ENCODE data around the gene WWOX. TPM values are rescaled to one million over a fixed set of nuclear protein-coding genes. Genes with fewer than 3 reads are reported as not detected.

The WWOX gene
- total and polyA plus RNA-seq, 2 of the 8 experiments (the other 6 are each of a cell fraction or from before 2014, with no cell fraction given), result 5.4 to 16.7 TPM

GRCh38 chr16:79074541-79074940 is 975.1 kb downstream of the WWOX start:
- H4K20me1 ChIP-seq (replicated peaks in 1 of 2; ENCODE audit: control insufficient read depth in 1 of 2, insufficient read depth in 2 of 2, low read length in 2 of 2), result no peaks in the 10 kb centered on the region
- H2BK20ac ChIP-seq (ENCODE audit: low read length), result no peak overlapping the region
- H3K4me1 ChIP-seq (replicated peaks in 1 of 4; ENCODE audit: control insufficient read depth in 3 of 4, insufficient read depth in 4 of 4, low read length in 3 of 4), result peaks cover 0 to 4% (median 3%) of the 10 kb centered on the region in 4 experiments; a peak in 5 of 7 replicates
- DNase-seq (ENCODE audit: low read depth in 1 of 2, low spot score in 2 of 2) (no peak), FAIRE-seq (no peak)
- ChIA-PET CTCF (ENCODE audit: partially characterized antibody) (interaction anchor here (1.0 to 1.6 kb wide), 5 partner anchors 13 to 62 kb away, joined by 3 to 4 read pairs (median 3); no protein-coding TSS in a partner anchor), POLR2A (ENCODE audit: partially characterized antibody) (interaction anchor here (0.6 to 0.9 kb wide), 2 partner anchors 10 to 114 kb away, joined by 4 read pairs; no protein-coding TSS in a partner anchor)
- H3K79me2 ChIP-seq (ENCODE audit: control insufficient read depth in 1 of 2, insufficient read depth in 2 of 2, low read length in 2 of 2), result no peaks in the 10 kb centered on the region
- no peak overlapping the region for H3K56ac ChIP-seq (replicated peaks; ENCODE audit: insufficient read length, low read depth, low read length)
- H3K4me3 ChIP-seq (ENCODE audit: extremely low read depth in 1 of 4, insufficient read depth in 2 of 4, low read depth in 3 of 4, low read length in 4 of 4), result no peak overlapping the region
- no peaks in the 10 kb centered on the region for H3K23me2 ChIP-seq (ENCODE audit: low read depth, low read length)
- H2BK12ac ChIP-seq (ENCODE audit: low read depth, low read length), result no peak overlapping the region
- no peak overlapping the region for H3K18ac ChIP-seq (ENCODE audit: extremely low read depth, low read length)
- H3K9ac ChIP-seq (replicated peaks in 1 of 4; ENCODE audit: extremely low read depth in 1 of 4, low read depth in 3 of 4, low read length in 3 of 4), result no peak overlapping the region
- no peak overlapping the region for H4K5ac ChIP-seq (ENCODE audit: insufficient read length, low read depth, low read length)
- WGBS, 2 experiments (ENCODE audit: extremely low coverage in 1 of 2, insufficient coverage in 1 of 2, insufficient read length in 1 of 2, insufficient replicate concordance in 2 of 2, low coverage in 1 of 2, low lambda C conversion rate in 2 of 2, missing lambda C conversion rate in 1 of 2), result 6% methylated on average over 1 of the region's 1 CpG; no CpG with 5 or more reads in 1 of the 2 experiments
- no peaks in the 10 kb centered on the region for H3K79me1 ChIP-seq (ENCODE audit: low read depth, low read length)
- no peak overlapping the region for H3K4ac ChIP-seq (replicated peaks; ENCODE audit: insufficient read length, low read depth, low read length)
- H3K27me3 ChIP-seq (replicated peaks in 1 of 4; ENCODE audit: control insufficient read depth in 3 of 4, extremely low read depth in 1 of 4, insufficient read depth in 3 of 4, low read length in 3 of 4), result no peaks in the 10 kb centered on the region; a peak in 1 of 7 replicates
- H2BK5ac ChIP-seq (ENCODE audit: low read depth, low read length), result no peak overlapping the region
- H3K23ac ChIP-seq (ENCODE audit: insufficient read length), result no peak overlapping the region
- no peak overlapping the region for H2AK5ac ChIP-seq (ENCODE audit: low read depth, low read length)
- no peak overlapping the region for H4K8ac ChIP-seq (ENCODE audit: extremely low read depth, insufficient read depth, low read length)
- no peaks in the 10 kb centered on the region for H3K36me3 ChIP-seq (ENCODE audit: control insufficient read depth in 2 of 4, insufficient read depth in 4 of 4, low read length in 3 of 4)
- no peak overlapping the region for H4K91ac ChIP-seq (replicated peaks; ENCODE audit: insufficient read length, low read length)
- no peak overlapping the region for H3K4me2 ChIP-seq (ENCODE audit: insufficient read depth in 1 of 2, low read depth in 2 of 2, low read length in 2 of 2)
- no peaks in the 10 kb centered on the region for H3K9me3 ChIP-seq (ENCODE audit: insufficient read depth in 2 of 2, low read depth in 1 of 2, low read length in 1 of 2)
- no peak overlapping the region for H2BK15ac ChIP-seq (ENCODE audit: low read length)
- no peak overlapping the region for H3K14ac ChIP-seq (ENCODE audit: insufficient read length)
- H3K27ac ChIP-seq (ENCODE audit: low read depth, low read length), result no peak overlapping the region
- no peak overlapping the region for H2AFZ ChIP-seq (ENCODE audit: low read length)
- no peak overlapping the region for H2BK120ac ChIP-seq (replicated peaks; ENCODE audit: low read depth, low read length)
- no peak for TF ChIP-seq RXRA (IDR thresholded peaks at IDR 0.05; ENCODE audit: insufficient read depth, low read depth, low read length)
- TF ChIP-seq HDAC6 (IDR thresholded peaks at IDR 0.05; ENCODE audit: low read depth, low read length), result no peak
- TF ChIP-seq USF2 (IDR thresholded peaks at IDR 0.05; ENCODE audit: low read length), result no peak
- no peak for TF ChIP-seq RNF2 (IDR thresholded peaks at IDR 0.05; ENCODE audit: borderline replicate concordance, low read depth, low read length, missing control alignments, poor library complexity, severe bottlenecking)
- no peak for TF ChIP-seq NANOG (IDR thresholded peaks at IDR 0.05; ENCODE audit: insufficient read depth, low read depth, low read length, poor library complexity, severe bottlenecking)
- TF ChIP-seq TEAD4 (IDR thresholded peaks at IDR 0.05; ENCODE audit: low read depth, low read length), result no peak
- TF ChIP-seq GTF2F1 (IDR thresholded peaks at IDR 0.05; ENCODE audit: borderline replicate concordance, low read depth, low read length), result no peak
- TF ChIP-seq SP4 (IDR thresholded peaks at IDR 0.05; ENCODE audit: low read length), result no peak
- TF ChIP-seq POLR2A (IDR thresholded peaks at IDR 0.05; ENCODE audit: control extremely low read depth in 1 of 2, low read depth in 2 of 2, low read length in 2 of 2), result no peak
- TF ChIP-seq SUZ12 (IDR thresholded peaks at IDR 0.05; ENCODE audit: low read length), result no peak
- TF ChIP-seq HDAC2 (IDR thresholded peaks at IDR 0.05; ENCODE audit: borderline replicate concordance in 1 of 2, low read depth in 2 of 2, low read length in 2 of 2), result no peak

All from H1 (cell line).